Psoas muscle (tissue), 8 donors: ENCODE data around the gene RGL3. TPM values are rescaled to one million over a fixed set of nuclear protein-coding genes. Genes with fewer than 3 reads are reported as not detected.

Experiments
- ATAC-seq, 4 donors: fragments of 200-7000 bp; cut with Tn5 transposase; one replicate each; pipeline ENCODE4 v1.9.1; 2020; ENCODE audit warnings: moderate library complexity in 3 of 4, mild to moderate bottlenecking in 2 of 4
- DNase-seq, 2 donors: peaks; one replicate each; pipeline ENCODE4 v3.0.0-alpha.2; 2020
- H3K27ac ChIP-seq: fragments of 200-600 bp; one replicate; pipeline ENCODE4 v1.8.0; 2022
- H3K27me3 ChIP-seq, 3 donors: fragments of 200-600 bp in 1 of 3; one replicate each; pipeline versions ENCODE4 v1.6.1 to v1.8.0; 2013 to 2022; ENCODE audit warnings: low read length in 2 of 3, mild to moderate bottlenecking in 2 of 3, moderate library complexity in 1 of 3; ENCODE audit not compliant: insufficient read depth in 3 of 3
- H3K36me3 ChIP-seq, 2 donors: fragments of 200-600 bp in 1 of 2; one replicate each; pipeline versions ENCODE4 v1.6.1 to v1.8.0; 2013 to 2022; ENCODE audit warnings: low read depth in 1 of 2, mild to moderate bottlenecking in 1 of 2, moderate library complexity in 1 of 2; ENCODE audit not compliant: insufficient read depth in 1 of 2
- H3K4me1 ChIP-seq: fragments of 200-600 bp; one replicate; pipeline ENCODE4 v1.8.0; 2022
- H3K4me3 ChIP-seq: fragments of 200-600 bp; one replicate; pipeline ENCODE4 v1.8.0; 2022; ENCODE audit warnings: mild to moderate bottlenecking
- H3K9me3 ChIP-seq: fragments of 200-600 bp; one replicate; pipeline ENCODE4 v1.8.0; 2022
- CTCF ChIP-seq: fragments of 200-600 bp; IDR thresholded peaks from one replicate; pipeline ENCODE4 v1.8.0; 2022; ENCODE audit warnings: antibody characterized with exemption
- whole genome bisulfite sequencing, 3 donors: extraction: QIAGEN DNeasy Blood & Tissue Kit; methylation state at CpG; one replicate each; pipeline versions ENCODE4 v1.1.6 to v1.1.7; 2013; 5-methylcytosine and 5-hydroxymethylcytosine counted together
- intact Hi-C, 2 donors: fragments of 100-400 bp; cut with DNase I; formaldehyde crosslinking; loops; one replicate each; pipeline versions ENCODE4 v1.11.0 to v1.14.2; 2022
- polyA plus RNA-seq, 3 donors: library from polyadenylated mRNA; stranded (reverse); fragments of 200-250 nt; gene quantifications; one replicate each; pipeline ENCODE4 v1.2.3, GENCODE V29; 2013
- total RNA-seq, 4 donors: library from RNA; stranded (reverse); fragmentation: NEBNext Ultra II Directional in 2 of 4; extraction: Animal tissue kit (Norgen Biotek cat#: 25700) in 2 of 4; gene quantifications; one replicate each; pipeline versions ENCODE4 v1.2.1 to v1.2.4, GENCODE V29; 2021 to 2023
- donor health status: healthy with polysubstance abuse.
- donor health status: DM: no; HTN: no; CAD: no; lungs with moderate emphysema.
- donor health status: Bipolar disorder and iron deficiency.
- donor health status: healthy.
- donor health status: DM: yes; HTN: yes; CAD: no.
- donor health status: DM: no; HTN: no; CAD: no.
- donor health status: DM: no; HTN: no; CAD: no.
- donor health status: DM: yes; HTN: yes; CAD: no.

Gene RGL3
- total and polyA plus RNA-seq, 7 donors: 1.2 to 6.4 (median 2.2) TPM

GRCh38 chr19:11361771-11362731, 57.1 kb downstream of the RGL3 start:
- WGBS, 3 donors: 71 to 86% (median 82%) methylated on average over 35 of the region's 35 CpGs
- DNase-seq (no peak), ATAC-seq (no peak)
- H3K27me3 ChIP-seq: no peaks in the 10 kb centered on the region
- no peaks in the 10 kb centered on the region for H3K4me1 ChIP-seq
- peaks cover 0 to 83% of the 10 kb centered on the region in 2 donors for H3K36me3 ChIP-seq
- no peaks in the 10 kb centered on the region for H3K9me3 ChIP-seq
- no peak overlapping the region for H3K27ac ChIP-seq
- intact Hi-C loops: no loop called here
- H3K4me3 ChIP-seq: no peak overlapping the region
- no peak for TF ChIP-seq CTCF

- intact Hi-C loops: no loop called here
- Histone ChIP-seq H3K4me3 (no peak overlapping the region), H3K27me3 (no peaks in the 10 kb centered on the region), H3K27ac (no peak overlapping the region), H3K9me3 (no peaks in the 10 kb centered on the region), H3K36me3 (peaks cover 0 to 74% of the 10 kb centered on the region in 2 donors), H3K4me1 (peaks cover under 1% of the 10 kb centered on the region)
- ATAC-seq: peak in 3 of 4 donors; percentile 25 to 39 (median 36)
- no peak for TF ChIP-seq CTCF
- 38 to 67% (median 61%) methylated on average over 43 of the region's 43 CpGs for WGBS, 3 donors
- DNase-seq: peak in 1 of 2 donors; percentile 66
Observed at GRCh38 chr19:11361037-11361770, 57.9 kb downstream of the RGL3 start.

- no peak for DNase-seq
- intact Hi-C loops: no loop called here
- H3K36me3 ChIP-seq: peaks cover 0 to 58% of the 10 kb centered on the region in 2 donors
- TF ChIP-seq CTCF: no peak
- peaks cover 5% of the 10 kb centered on the region for H3K4me1 ChIP-seq
- H3K4me3 ChIP-seq: no peak overlapping the region
- no peak overlapping the region for H3K27ac ChIP-seq
- H3K27me3 ChIP-seq: no peaks in the 10 kb centered on the region
- WGBS, 3 donors: 79 to 86% (median 86%) methylated on average over 11 of the region's 11 CpGs
- no peaks in the 10 kb centered on the region for H3K9me3 ChIP-seq
- no peak for ATAC-seq
Observed at GRCh38 chr19:11359421-11359820, 59.7 kb downstream of the RGL3 start.

- Histone ChIP-seq H3K27me3 (no peaks in the 10 kb centered on the region), H3K36me3 (peaks cover 0 to 37% of the 10 kb centered on the region in 2 donors), H3K27ac (no peak overlapping the region), H3K4me3 (no peak overlapping the region), H3K9me3 (no peaks in the 10 kb centered on the region), H3K4me1 (peaks cover 5% of the 10 kb centered on the region)
- no peak for DNase-seq
- ATAC-seq: no peak
- intact Hi-C loops: no loop called here
- TF ChIP-seq CTCF: no peak
- 80 to 87% (median 83%) methylated on average over 10 to 11 of the region's 11 CpGs for WGBS, 3 donors
Observed at GRCh38 chr19:11356676-11357550, 62.2 kb downstream of the RGL3 start.
